ENCODE measurements around the gene ANKS1A. TPM values are rescaled to one million over a fixed set of nuclear protein-coding genes. Genes with fewer than 3 reads are reported as not detected.

ANKS1A gene
- total RNA-seq, 1 experiment from 2014 or later: 14.0 TPM

- DNase-seq (ENCODE audit: unreplicated experiment): peak; percentile 62
- POLR2A ChIA-PET: no interaction called here
- Mint-ChIP-seq H3K9me3 (ENCODE audit: unreplicated experiment) (no peaks in the 10 kb centered on the region), H3K4me1 (ENCODE audit: insufficient read depth, unreplicated experiment) (peaks cover 13% of the 10 kb centered on the region), H3K4me3 (ENCODE audit: unreplicated experiment) (no peak overlapping the region), H3K27me3 (ENCODE audit: insufficient read depth, unreplicated experiment) (no peaks in the 10 kb centered on the region), H3K36me3 (ENCODE audit: insufficient read depth, unreplicated experiment) (no peaks in the 10 kb centered on the region), H3K27ac (ENCODE audit: low read depth, unreplicated experiment) (peak overlapping the region; percentile 76)
- TF ChIP-seq, protein P1, sequence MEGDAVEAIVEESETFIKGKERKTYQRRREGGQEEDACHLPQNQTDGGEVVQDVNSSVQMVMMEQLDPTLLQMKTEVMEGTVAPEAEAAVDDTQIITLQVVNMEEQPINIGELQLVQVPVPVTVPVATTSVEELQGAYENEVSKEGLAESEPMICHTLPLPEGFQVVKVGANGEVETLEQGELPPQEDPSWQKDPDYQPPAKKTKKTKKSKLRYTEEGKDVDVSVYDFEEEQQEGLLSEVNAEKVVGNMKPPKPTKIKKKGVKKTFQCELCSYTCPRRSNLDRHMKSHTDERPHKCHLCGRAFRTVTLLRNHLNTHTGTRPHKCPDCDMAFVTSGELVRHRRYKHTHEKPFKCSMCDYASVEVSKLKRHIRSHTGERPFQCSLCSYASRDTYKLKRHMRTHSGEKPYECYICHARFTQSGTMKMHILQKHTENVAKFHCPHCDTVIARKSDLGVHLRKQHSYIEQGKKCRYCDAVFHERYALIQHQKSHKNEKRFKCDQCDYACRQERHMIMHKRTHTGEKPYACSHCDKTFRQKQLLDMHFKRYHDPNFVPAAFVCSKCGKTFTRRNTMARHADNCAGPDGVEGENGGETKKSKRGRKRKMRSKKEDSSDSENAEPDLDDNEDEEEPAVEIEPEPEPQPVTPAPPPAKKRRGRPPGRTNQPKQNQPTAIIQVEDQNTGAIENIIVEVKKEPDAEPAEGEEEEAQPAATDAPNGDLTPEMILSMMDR (IDR thresholded peaks at IDR 0.05; ENCODE audit: unreplicated experiment): no peak
- CTCF ChIA-PET: no interaction called here
- intact Hi-C loops (cut with micrococcal nuclease): loop anchor here (2.0 kb wide), 1 partner anchor 65 kb away; the partner anchor contains the start of genes ANKS1A and TAF11
- no TSS peak for BruUV-seq (replicated peaks)
Observed at GRCh38 chr6:34953061-34954025, 64.3 kb downstream of the ANKS1A start.

DNA sequence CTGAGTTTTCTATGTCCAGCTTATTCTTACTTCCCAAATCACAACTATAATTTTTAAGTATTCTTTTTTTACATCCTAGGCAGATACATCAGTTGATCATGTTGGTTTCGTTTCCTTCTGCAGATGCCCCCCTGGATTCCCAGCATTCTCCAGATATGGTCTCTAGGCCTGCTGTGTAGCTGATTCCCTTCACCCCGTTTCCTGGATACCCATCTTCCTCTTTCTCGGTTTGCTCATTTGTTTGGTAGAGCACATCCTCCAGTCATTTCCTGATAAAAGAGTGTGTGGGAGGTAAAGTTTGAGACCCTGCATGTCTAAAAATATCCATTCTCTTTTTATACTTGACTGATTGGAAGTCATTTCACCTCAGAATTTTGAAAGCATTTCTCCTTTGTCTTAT, 66.4 kb downstream of the ANKS1A start:
- BruUV-seq (replicated peaks): no TSS peak
- no peak overlapping the region for H3K4me3 Mint-ChIP-seq (ENCODE audit: unreplicated experiment)
- intact Hi-C loops (cut with micrococcal nuclease): no loop called here
- H3K27ac Mint-ChIP-seq (ENCODE audit: low read depth, unreplicated experiment): no peak overlapping the region
- no peaks in the 10 kb centered on the region for H3K36me3 Mint-ChIP-seq (ENCODE audit: insufficient read depth, unreplicated experiment)
- ChIA-PET POLR2A (interaction anchor here (0.6 to 0.9 kb wide), 2 partner anchors 17 to 96 kb away, joined by 3 to 4 read pairs; no protein-coding TSS in a partner anchor), CTCF (interaction anchor here (1.0 kb wide), 1 partner anchor 285 kb away, joined by 3 read pairs; no protein-coding TSS in a partner anchor)
- peaks cover 13% of the 10 kb centered on the region for H3K4me1 Mint-ChIP-seq (ENCODE audit: insufficient read depth, unreplicated experiment)
- DNase-seq (ENCODE audit: unreplicated experiment): no peak
- no peaks in the 10 kb centered on the region for H3K27me3 Mint-ChIP-seq (ENCODE audit: insufficient read depth, unreplicated experiment)
- TF ChIP-seq, protein P1 (IDR thresholded peaks at IDR 0.05; ENCODE audit: unreplicated experiment): no peak
- H3K9me3 Mint-ChIP-seq (ENCODE audit: unreplicated experiment): no peaks in the 10 kb centered on the region

DNA sequence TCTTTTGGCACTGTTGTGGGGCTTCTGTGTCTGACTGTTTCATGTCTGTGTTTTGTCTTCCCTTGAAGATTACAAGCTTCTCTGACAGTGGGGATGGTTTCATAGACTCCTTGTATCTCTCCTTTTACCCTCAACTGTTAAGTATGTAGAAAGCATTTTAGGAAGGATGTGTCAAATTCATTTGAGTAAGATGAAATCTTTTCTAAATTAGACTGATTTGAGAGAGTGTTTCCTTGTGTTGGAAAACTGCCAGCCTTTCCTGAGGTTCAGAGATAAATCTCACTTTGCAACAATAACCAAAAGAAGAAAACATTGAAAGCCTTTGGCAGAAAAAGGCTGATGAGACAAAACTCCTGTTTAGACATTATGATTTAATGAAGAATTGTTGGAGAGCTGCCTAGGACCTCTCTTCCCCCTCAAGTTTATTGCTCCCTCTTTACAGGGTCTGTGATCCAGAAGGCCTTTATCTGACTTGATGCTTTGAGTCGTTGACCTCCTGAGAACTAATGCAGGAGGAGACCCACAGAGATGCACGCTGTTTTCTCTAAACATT, 68.3 kb downstream of the ANKS1A start:
- CTCF ChIA-PET: interaction anchor here (0.6 kb wide), 1 partner anchor 340 kb away, joined by 3 read pairs; the partner anchor contains the start of gene DEF6
- BruUV-seq (replicated peaks): no TSS peak
- peak overlapping the region; percentile 17 for H3K27ac Mint-ChIP-seq (ENCODE audit: low read depth, unreplicated experiment)
- intact Hi-C loops (cut with micrococcal nuclease): no loop called here
- peaks cover 13% of the 10 kb centered on the region for H3K4me1 Mint-ChIP-seq (ENCODE audit: insufficient read depth, unreplicated experiment)
- TF ChIP-seq, protein P1 (IDR thresholded peaks at IDR 0.05; ENCODE audit: unreplicated experiment): no peak
- no peaks in the 10 kb centered on the region for H3K9me3 Mint-ChIP-seq (ENCODE audit: unreplicated experiment)
- no peaks in the 10 kb centered on the region for H3K27me3 Mint-ChIP-seq (ENCODE audit: insufficient read depth, unreplicated experiment)
- no peak for DNase-seq (ENCODE audit: unreplicated experiment)
- POLR2A ChIA-PET: interaction anchor here (0.6 kb wide), 1 partner anchor 261 kb away, joined by 3 read pairs; no protein-coding TSS in a partner anchor
- no peaks in the 10 kb centered on the region for H3K36me3 Mint-ChIP-seq (ENCODE audit: insufficient read depth, unreplicated experiment)
- no peak overlapping the region for H3K4me3 Mint-ChIP-seq (ENCODE audit: unreplicated experiment)

DNA sequence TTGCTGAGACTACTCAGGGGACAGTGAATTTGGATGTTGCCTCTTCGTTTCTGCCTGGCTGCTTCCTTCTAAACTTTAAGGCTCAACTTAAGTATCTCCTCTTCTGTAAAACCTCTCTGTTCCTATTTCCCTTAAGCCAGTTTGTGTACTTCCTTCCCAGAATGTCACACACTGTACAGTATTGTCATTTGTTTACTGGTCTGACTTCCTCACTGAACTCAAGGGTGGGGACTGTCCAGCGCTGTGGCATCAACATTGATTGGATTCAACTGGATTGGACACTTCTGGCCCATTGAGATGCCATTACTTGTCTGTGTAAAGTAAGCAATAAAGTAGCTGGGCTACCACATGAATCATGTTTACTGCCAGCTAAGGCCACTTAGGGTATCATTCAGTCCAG, 69.7 kb downstream of the ANKS1A start:
- TF ChIP-seq, protein P1 (IDR thresholded peaks at IDR 0.05; ENCODE audit: unreplicated experiment): no peak
- intact Hi-C loops (cut with micrococcal nuclease): no loop called here
- Mint-ChIP-seq H3K4me3 (ENCODE audit: unreplicated experiment) (no peak overlapping the region), H3K4me1 (ENCODE audit: insufficient read depth, unreplicated experiment) (peaks cover 5% of the 10 kb centered on the region), H3K36me3 (ENCODE audit: insufficient read depth, unreplicated experiment) (no peaks in the 10 kb centered on the region), H3K9me3 (ENCODE audit: unreplicated experiment) (no peaks in the 10 kb centered on the region), H3K27ac (ENCODE audit: low read depth, unreplicated experiment) (no peak overlapping the region), H3K27me3 (ENCODE audit: insufficient read depth, unreplicated experiment) (no peaks in the 10 kb centered on the region)
- no peak for DNase-seq (ENCODE audit: unreplicated experiment)
- no TSS peak for BruUV-seq (replicated peaks)
- POLR2A ChIA-PET: no interaction called here
- CTCF ChIA-PET: no interaction called here

Measured in MCF 10A (cell line).